ENCODE measurements around the gene MLH1. TPM values are rescaled to one million over a fixed set of nuclear protein-coding genes. Genes with fewer than 3 reads are reported as not detected.
A peak's percentile ranks its signal among the peaks of the same experiment; 100 is the strongest.

The MLH1 gene
- 28.3 TPM for polyA plus RNA-seq (2012; ENCODE audit: insufficient read length, low read depth)

GRCh38 chr3:36993326-36994283 is at the start of gene MLH1:
TSS of gene MLH1 (plus strand) at chr3:36993518. CDS start at chr3:36993548, 30 bp downstream.
- TF ChIP-seq SIN3A (IDR thresholded peaks at IDR 0.05; ENCODE audit: borderline replicate concordance, insufficient read depth, low read length) (peak; percentile 58; the same call in 1 of the 2 replicates), FOXP2 (optimal IDR thresholded peaks at IDR 0.05; ENCODE audit: borderline replicate concordance, extremely low read depth, extremely low read length, insufficient read depth) (no peak), POLR2AphosphoS5 (IDR thresholded peaks at IDR 0.05; ENCODE audit: low read depth, low read length) (peak; percentile 89), TAF1 (IDR thresholded peaks at IDR 0.05; ENCODE audit: borderline replicate concordance, insufficient read depth, low read length) (0 out of 2 replicates have a peak, but pooled peaks have one; percentile 36)
- TF ChIP-seq, protein P1, sequence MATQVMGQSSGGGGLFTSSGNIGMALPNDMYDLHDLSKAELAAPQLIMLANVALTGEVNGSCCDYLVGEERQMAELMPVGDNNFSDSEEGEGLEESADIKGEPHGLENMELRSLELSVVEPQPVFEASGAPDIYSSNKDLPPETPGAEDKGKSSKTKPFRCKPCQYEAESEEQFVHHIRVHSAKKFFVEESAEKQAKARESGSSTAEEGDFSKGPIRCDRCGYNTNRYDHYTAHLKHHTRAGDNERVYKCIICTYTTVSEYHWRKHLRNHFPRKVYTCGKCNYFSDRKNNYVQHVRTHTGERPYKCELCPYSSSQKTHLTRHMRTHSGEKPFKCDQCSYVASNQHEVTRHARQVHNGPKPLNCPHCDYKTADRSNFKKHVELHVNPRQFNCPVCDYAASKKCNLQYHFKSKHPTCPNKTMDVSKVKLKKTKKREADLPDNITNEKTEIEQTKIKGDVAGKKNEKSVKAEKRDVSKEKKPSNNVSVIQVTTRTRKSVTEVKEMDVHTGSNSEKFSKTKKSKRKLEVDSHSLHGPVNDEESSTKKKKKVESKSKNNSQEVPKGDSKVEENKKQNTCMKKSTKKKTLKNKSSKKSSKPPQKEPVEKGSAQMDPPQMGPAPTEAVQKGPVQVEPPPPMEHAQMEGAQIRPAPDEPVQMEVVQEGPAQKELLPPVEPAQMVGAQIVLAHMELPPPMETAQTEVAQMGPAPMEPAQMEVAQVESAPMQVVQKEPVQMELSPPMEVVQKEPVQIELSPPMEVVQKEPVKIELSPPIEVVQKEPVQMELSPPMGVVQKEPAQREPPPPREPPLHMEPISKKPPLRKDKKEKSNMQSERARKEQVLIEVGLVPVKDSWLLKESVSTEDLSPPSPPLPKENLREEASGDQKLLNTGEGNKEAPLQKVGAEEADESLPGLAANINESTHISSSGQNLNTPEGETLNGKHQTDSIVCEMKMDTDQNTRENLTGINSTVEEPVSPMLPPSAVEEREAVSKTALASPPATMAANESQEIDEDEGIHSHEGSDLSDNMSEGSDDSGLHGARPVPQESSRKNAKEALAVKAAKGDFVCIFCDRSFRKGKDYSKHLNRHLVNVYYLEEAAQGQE (IDR thresholded peaks at IDR 0.05; ENCODE audit: insufficient read depth in 1 of 2, low read depth in 2 of 2, low read length in 2 of 2): no peak

- TF ChIP-seq FOXP2 (optimal IDR thresholded peaks at IDR 0.05; ENCODE audit: borderline replicate concordance, extremely low read depth, extremely low read length, insufficient read depth): no peak
- no peak for TF ChIP-seq SIN3A (IDR thresholded peaks at IDR 0.05; ENCODE audit: borderline replicate concordance, insufficient read depth, low read length)
- no peak for TF ChIP-seq TAF1 (IDR thresholded peaks at IDR 0.05; ENCODE audit: borderline replicate concordance, insufficient read depth, low read length)
- TF ChIP-seq, protein P1 (IDR thresholded peaks at IDR 0.05; ENCODE audit: insufficient read depth in 1 of 2, low read depth in 2 of 2, low read length in 2 of 2): no peak
- no peak for TF ChIP-seq POLR2AphosphoS5 (IDR thresholded peaks at IDR 0.05; ENCODE audit: low read depth, low read length)
These were observed 49.7 kb upstream of the MLH1 start for GRCh38 chr3:36943601-36944000.

DNA sequence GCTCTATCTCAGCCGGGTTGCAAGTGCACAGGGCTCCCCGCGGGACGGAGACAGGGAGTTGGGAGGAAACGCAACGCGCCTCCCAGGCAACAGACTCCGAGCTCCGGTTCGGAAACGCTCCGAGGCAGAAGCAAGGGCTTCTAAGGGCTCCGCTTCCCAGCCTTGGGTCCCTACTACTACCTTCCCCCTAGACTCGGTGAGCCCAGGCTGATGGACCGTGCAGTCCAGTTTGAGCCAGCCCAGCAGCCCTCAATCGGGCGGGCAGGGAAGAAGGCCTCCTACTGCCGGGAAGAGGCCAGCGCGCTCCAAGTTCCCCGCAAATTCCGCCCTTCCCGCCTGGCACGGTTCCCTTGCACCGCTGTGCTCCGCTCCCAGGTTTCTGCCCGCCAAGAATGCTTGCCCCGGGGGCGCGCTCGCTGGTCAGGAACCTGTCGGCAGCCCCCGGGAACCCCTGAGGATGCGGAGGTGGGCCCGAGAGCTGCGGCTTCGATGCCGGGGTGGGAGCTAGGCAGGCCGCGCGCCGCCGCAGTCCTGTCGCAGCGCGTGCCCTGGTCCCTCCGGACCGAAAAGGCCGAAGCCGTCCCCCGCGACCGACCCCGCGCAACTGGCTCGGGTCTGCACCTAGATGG is 49.2 kb upstream of the MLH1 start:
- TF ChIP-seq POLR2AphosphoS5 (IDR thresholded peaks at IDR 0.05; ENCODE audit: low read depth, low read length): no peak
- no peak for TF ChIP-seq FOXP2 (optimal IDR thresholded peaks at IDR 0.05; ENCODE audit: borderline replicate concordance, extremely low read depth, extremely low read length, insufficient read depth)
- no peak for TF ChIP-seq SIN3A (IDR thresholded peaks at IDR 0.05; ENCODE audit: borderline replicate concordance, insufficient read depth, low read length)
- TF ChIP-seq, protein P1 (IDR thresholded peaks at IDR 0.05; ENCODE audit: insufficient read depth in 1 of 2, low read depth in 2 of 2, low read length in 2 of 2): no peak
- no peak for TF ChIP-seq TAF1 (IDR thresholded peaks at IDR 0.05; ENCODE audit: borderline replicate concordance, insufficient read depth, low read length)

- TF ChIP-seq POLR2AphosphoS5 (IDR thresholded peaks at IDR 0.05; ENCODE audit: low read depth, low read length): no peak
- TF ChIP-seq, protein P1 (IDR thresholded peaks at IDR 0.05; ENCODE audit: insufficient read depth in 1 of 2, low read depth in 2 of 2, low read length in 2 of 2): no peak
- TF ChIP-seq TAF1 (IDR thresholded peaks at IDR 0.05; ENCODE audit: borderline replicate concordance, insufficient read depth, low read length): no peak
- TF ChIP-seq FOXP2 (optimal IDR thresholded peaks at IDR 0.05; ENCODE audit: borderline replicate concordance, extremely low read depth, extremely low read length, insufficient read depth): no peak
- no peak for TF ChIP-seq SIN3A (IDR thresholded peaks at IDR 0.05; ENCODE audit: borderline replicate concordance, insufficient read depth, low read length)
These were observed 48.6 kb upstream of the MLH1 start, which contains the start of gene TRANK1 for GRCh38 chr3:36944641-36945270. TSS of gene TRANK1 (minus strand) at chr3:36945054. CDS start at chr3:36944809, 245 bp downstream.
